Choroid plexus epithelial cell (primary cell): ENCODE measurements around the gene PRAME.

Source experiments
- DNase-seq: peaks from one replicate; pipeline ENCODE4 v3.0.0-alpha.2; 2010; ENCODE audit warnings: low read depth
- H3K4me3 ChIP-seq: 2 replicates; pipeline ENCODE4 v1.5.1; 2011; ENCODE audit warnings: low read depth, mild to moderate bottlenecking, control low read depth, low read length, moderate library complexity
- CTCF ChIP-seq: conservative IDR thresholded peaks from 2 replicates; pipeline ENCODE4 v1.5.1; 2011; ENCODE audit warnings: low read depth, mild to moderate bottlenecking, control low read depth, inconsistent platforms, low read length, moderate library complexity

PRAME gene

GRCh38 chr22:22569218-22569617 is 10.2 kb upstream of the PRAME start:
- TF ChIP-seq CTCF = no peak
- no peak overlapping the region for H3K4me3 ChIP-seq
- DNase-seq = no peak

GRCh38 chr22:22565981-22566380 is 6.9 kb upstream of the PRAME start:
- H3K4me3 ChIP-seq = no peak overlapping the region
- TF ChIP-seq CTCF = no peak
- peak; percentile 82 for DNase-seq

GRCh38 chr22:22558071-22558971 is 744 bp downstream of the PRAME start:
- DNase-seq = no peak
- no peak for TF ChIP-seq CTCF
- no peak overlapping the region for H3K4me3 ChIP-seq

- no peak overlapping the region for H3K4me3 ChIP-seq
Observed at GRCh38 chr22:22556995-22557925, 1.8 kb downstream of the PRAME start.

GRCh38 chr22:22556578-22556977 is 2.5 kb downstream of the PRAME start:
- no peak overlapping the region for H3K4me3 ChIP-seq
- no peak for DNase-seq
- TF ChIP-seq CTCF = no peak

More at GRCh38 chr22:22556995-22557925, 1.8 kb downstream of the PRAME start:
- TF ChIP-seq CTCF = no peak
- no peak for DNase-seq

- no peak overlapping the region for H3K4me3 ChIP-seq
- no peak for DNase-seq
- TF ChIP-seq CTCF = no peak
Observed at GRCh38 chr22:22555596-22555995, 3.5 kb downstream of the PRAME start.
